Camera-type eye (tissue), 1 donor: ENCODE results near the gene MINDY4. TPM values are rescaled to one million over a fixed set of nuclear protein-coding genes. Genes with fewer than 3 reads are reported as not detected.

Source experiments
- total RNA-seq: library from RNA; depleted of rRNA; stranded (reverse); fragments of >200 nt; gene quantifications from one replicate; pipeline ENCODE4 v1.2.3, GENCODE V29; 2014

The MINDY4 gene
- 10.2 TPM for total RNA-seq

GRCh38 chr7:30771174-30771879, at the start of gene MINDY4:
MINDY4 (plus strand) TSS chr7:30771417; CDS start chr7:30771494, 77 bp downstream.

GRCh38 chr7:30751696-30752273, 19.4 kb upstream of the MINDY4 start, which contains the start of gene INMT:
INMT (plus strand) TSS chr7:30752135; CDS start chr7:30752151, 16 bp downstream.

GRCh38 chr7:30911561-30911969, 140.3 kb downstream of the MINDY4 start, which contains the start of gene AQP1:
AQP1 (plus strand) TSS chr7:30911853; CDS start chr7:30911910, 57 bp downstream.

Other genes starting within 250 kb of the MINDY4 start
- 74.7 TPM for gene GARS1, start 176.5 kb upstream of the MINDY4 start, total RNA-seq
- gene CRHR2, start 89.0 kb upstream of the MINDY4 start, total RNA-seq: 0.60 TPM
- gene INMT, start 19.3 kb upstream of the MINDY4 start, total RNA-seq: 3.2 TPM
- gene AQP1, start 140.4 kb downstream of the MINDY4 start, total RNA-seq: 75.8 TPM
- gene GHRHR, start 192.5 kb downstream of the MINDY4 start, total RNA-seq: not detected